HepG2 (cell line): ENCODE results near the gene PCDHGA7. TPM values are rescaled to one million over a fixed set of nuclear protein-coding genes. Genes with fewer than 3 reads are reported as not detected.
"Not testable (repeated sequence)": the region's sequence is repeated elsewhere in the genome, so short reads cannot be mapped to it uniquely, and the experiment has no call there.

Source experiments
- ATAC-seq: fragments of 200-7000 bp; cut with Tn5 transposase; 3 replicates; pipeline ENCODE4 v1.9.1; 2020; ENCODE audit warnings: mild to moderate bottlenecking, moderate library complexity
- BruUV-seq: library from RNA; stranded (reverse); fragments of 400-500 nt; replicated peaks from 2 replicates; lab custom pipeline; 2021; lab: Mats Ljungman, UMichigan
- CTCF ChIA-PET: fragments of 300-600 bp; formaldehyde crosslinking; extraction: SDS; loops from one replicate; lab custom pipeline; 2021; ENCODE audit warnings: low total read pairs, inconsistent platforms, low intra/inter-chr PET ratio; lab: Yijun Ruan, JAX
- POLR2A ChIA-PET: fragments of 350-600 bp; sonication (Branson Sonifier 250); formaldehyde crosslinking; loops from one replicate; lab custom pipeline; 2020; ENCODE audit warnings: antibody characterized with exemption, inconsistent platforms; lab: Yijun Ruan, JAX
- DNase-seq: peaks from one replicate; pipeline ENCODE4 v3.0.0-alpha.2; 2015; ENCODE audit warnings: low spot score
- FAIRE-seq: peaks from 3 replicates; lab custom pipeline; 2011; peaks lifted over from hg19 to GRCh38; lab: Jason Lieb, UNC
- H2AFZ ChIP-seq: one replicate; pipeline ENCODE4 v1.6.1; 2011; ENCODE audit warnings: low read length, inconsistent platforms
- H3K27ac ChIP-seq: fragments of 300-600 bp; 3 replicates; pipeline ENCODE4 v1.8.0; 2011; ENCODE audit warnings: mixed run types, mild to moderate bottlenecking, mixed read lengths, low read length, inconsistent platforms; ENCODE audit not compliant: insufficient read depth; ENCODE audit errors: extremely low read length
- H3K27me3 ChIP-seq, 2 experiments: fragments of 200-600 bp in 1 of 2; 2 replicates in 1 of 2; 3 replicates in 1 of 2; pipeline versions ENCODE4 v1.6.0 to v1.8.0; 2011; ENCODE audit warnings: low read length in 2 of 2, mild to moderate bottlenecking in 2 of 2, moderate library complexity in 2 of 2, inconsistent platforms in 1 of 2; ENCODE audit not compliant: insufficient read depth in 2 of 2, control insufficient read depth in 1 of 2
- H3K36me3 ChIP-seq, 2 experiments: fragments of 200-600 bp in 1 of 2; replicated peaks in 1 of 2; 2 replicates in 1 of 2; 3 replicates in 1 of 2; pipeline versions ENCODE4 v1.5.1 to v1.8.0; 2011; ENCODE audit warnings: low read length in 2 of 2, inconsistent platforms in 1 of 2; ENCODE audit not compliant: insufficient read depth in 2 of 2, control insufficient read depth in 1 of 2
- H3K4me1 ChIP-seq: 2 replicates; pipeline ENCODE4 v1.5.1; 2012; ENCODE audit warnings: low read length, inconsistent platforms; ENCODE audit not compliant: insufficient read depth
- H3K4me2 ChIP-seq: 2 replicates; pipeline ENCODE4 v1.6.0; 2011; ENCODE audit warnings: low read depth, low read length, inconsistent platforms
- H3K4me3 ChIP-seq, 3 experiments: fragments of 200-600 bp in 1 of 3; sonication (generic), shearing (Covaris generic) in 1 of 3; replicated peaks in 1 of 3; 2 replicates each; pipeline ENCODE4 v1.5.1; 2011 to 2016; ENCODE audit warnings: low read length in 3 of 3, inconsistent platforms in 2 of 3, low read depth in 2 of 3, mild to moderate bottlenecking in 2 of 3, control low read depth in 1 of 3, mixed read lengths in 1 of 3; ENCODE audit not compliant: insufficient read depth in 1 of 3
- H3K79me2 ChIP-seq: one replicate; pipeline ENCODE4 v1.6.1; 2011; ENCODE audit warnings: low read length, inconsistent platforms; ENCODE audit not compliant: insufficient read depth
- H3K9ac ChIP-seq: 2 replicates; pipeline ENCODE4 v1.6.0; 2011; ENCODE audit warnings: mild to moderate bottlenecking, low read depth, low read length, inconsistent platforms; ENCODE audit not compliant: insufficient read depth
- H3K9me3 ChIP-seq: 2 replicates; pipeline ENCODE4 v1.5.1; 2012; ENCODE audit warnings: mild to moderate bottlenecking, low read length
- H4K20me1 ChIP-seq: 2 replicates; pipeline ENCODE4 v1.6.0; 2011; ENCODE audit warnings: inconsistent platforms, mild to moderate bottlenecking, low read length, moderate library complexity; ENCODE audit not compliant: insufficient read depth
- BCL6 ChIP-seq: IDR thresholded peaks from 2 replicates; pipeline ENCODE4 v1.6.1; 2016; ENCODE audit warnings: missing genetic modification reagents, missing compliant biosample characterization
- CTCF ChIP-seq: sonication (generic); formaldehyde crosslinking; IDR thresholded peaks from 2 replicates; pipeline ENCODE4 v1.5.0; 2020; ENCODE audit warnings: mild to moderate bottlenecking, missing genetic modification reagents, moderate library complexity
- RAD21 ChIP-seq: fragments of 450-650 bp; formaldehyde crosslinking; IDR thresholded peaks from 2 replicates; pipeline ENCODE4 v1.5.0; 2020; ENCODE audit warnings: mild to moderate bottlenecking
- SMC3 ChIP-seq: IDR thresholded peaks from 2 replicates; pipeline ENCODE4 v1.6.1; 2011; ENCODE audit warnings: low read length, improper control_type of control experiment
- STAG1 ChIP-seq: sonication (generic); formaldehyde crosslinking; IDR thresholded peaks from 2 replicates; pipeline ENCODE4 v1.4.0; 2020; ENCODE audit warnings: missing genetic modification reagents
- ZNF687 ChIP-seq: sonication (generic); formaldehyde crosslinking; IDR thresholded peaks from 2 replicates; pipeline ENCODE4 v1.5.1; 2020; ENCODE audit warnings: mild to moderate bottlenecking, missing genetic modification reagents, moderate library complexity
- WGBS: methylation state at CpG from one replicate; pipeline ENCODE4 v1.1.6; 2017; ENCODE audit warnings: low lambda C conversion rate; 5-methylcytosine and 5-hydroxymethylcytosine counted together
- in situ Hi-C: cut with HindIII; loops from 2 replicates; pipeline ENCODE4 v1.10.0; 2017; ENCODE audit warnings: low pct_unique_long_range_greater_than_20kb; ENCODE audit not compliant: extremely low pct_ligation_motif_present
- intact Hi-C: fragments of 100-400 bp; cut with micrococcal nuclease; formaldehyde crosslinking; loops from one replicate; pipeline ENCODE4 v1.10.0; 2022; ENCODE audit not compliant: unreplicated experiment
- polyA plus RNA-seq, 8 experiments: library from polyadenylated mRNA; depleted of rRNA in 3 of 8; stranded (reverse) in 7 of 8; unstranded in 1 of 8; fragments of >200 nt; fragmentation: Illumina TruSeq in 4 of 8; extraction: Trizol in 4 of 8; gene quantifications; 2 replicates each; pipeline versions ENCODE4 v1.2.1 to v1.2.3, GENCODE V29; 2011 to 2016; ENCODE audit warnings: low read depth in 4 of 8, missing spikeins in 1 of 8, mixed read lengths in 1 of 8; ENCODE audit not compliant: insufficient read depth in 1 of 8
- total RNA-seq, 5 experiments: library from RNA; depleted of rRNA; stranded (reverse); fragments of >200 nt; fragmentation: Illumina TruSeq; extraction: Trizol; gene quantifications; 2 replicates each; pipeline ENCODE4 v1.2.3, GENCODE V29; 2016; ENCODE audit warnings: low read depth in 1 of 5

The PCDHGA7 gene
- total and polyA plus RNA-seq, 2 of the 13 experiments (the other 11 are each of a cell fraction or from before 2014, with no cell fraction given): 0.11 to 0.31 TPM

- FAIRE-seq, H4K20me1 ChIP-seq, H3K27ac ChIP-seq, POLR2A ChIA-PET, H2AFZ ChIP-seq, H3K79me2 ChIP-seq, BruUV-seq, H3K9ac ChIP-seq, H3K36me3 ChIP-seq, H3K27me3 ChIP-seq, H3K4me1 ChIP-seq: not testable (repeated sequence)
- in situ Hi-C loops (loop anchor here (5.0 kb wide), 2 partner anchors 105 to 145 kb away; no protein-coding TSS in a partner anchor), intact Hi-C loops (loop anchor here (1.0 kb wide), 3 partner anchors 108 to 147 kb away; no protein-coding TSS in a partner anchor)
- CTCF ChIA-PET: interaction anchor here (0.7 to 1.6 kb wide), 4 partner anchors 95 to 147 kb away, joined by 5 to 13 read pairs (median 8); no protein-coding TSS in a partner anchor
- H3K9me3 ChIP-seq: peaks cover 30% of the 10 kb centered on the region
- H3K4me3 ChIP-seq: peak within 1 kb of the TSS in 1 of 3 experiments; percentile 16; a peak in 1 of 6 replicates
- WGBS: 74% methylated on average over 38 of the region's 47 CpGs
- peak within 1 kb of the TSS; percentile 27; the same call in 1 of the 2 replicates for H3K4me2 ChIP-seq
- ATAC-seq (peak; percentile 94), DNase-seq (peak; percentile 27)
- TF ChIP-seq RAD21 (CRISPR knock-in tag): peak; percentile 61
- peak; percentile 75 for TF ChIP-seq CTCF
- peak; percentile 74 for TF ChIP-seq STAG1 (CRISPR knock-in tag)
- 0 out of 2 replicates have a peak, but pooled peaks have one; percentile 5 for TF ChIP-seq SMC3
- TF ChIP-seq ZNF687 (CRISPR knock-in tag): peak; percentile 20; the same call in 1 of the 2 replicates
- TF ChIP-seq BCL6: peak; percentile 88
These were observed 35.1 kb downstream of the PCDHGA7 start, which contains the start of gene PCDHGB7 for GRCh38 chr5:141417494-141418172. Gene PCDHGB7, plus strand, starts transcription at chr5:141417677. Its CDS starts 183 bp downstream, at chr5:141417860.
